PFSK-1 (cell line): ENCODE data around the gene SLC7A6OS.

Experiments
- FOXP2 ChIP-seq: optimal IDR thresholded peaks from 2 replicates; pipeline ENCODE3; 2011; ENCODE audit warnings: borderline replicate concordance, control low read depth, inconsistent platforms; ENCODE audit not compliant: insufficient read depth; ENCODE audit errors: extremely low read length, extremely low read depth
- POLR2AphosphoS5 ChIP-seq: IDR thresholded peaks from 2 replicates; pipeline ENCODE4 v1.6.1; 2012; ENCODE audit warnings: low read depth, mild to moderate bottlenecking, control low read depth, low read length, moderate library complexity
- SIN3A ChIP-seq: IDR thresholded peaks from 2 replicates; pipeline ENCODE4 v1.6.1; 2012; ENCODE audit warnings: mild to moderate bottlenecking, low read length, moderate library complexity, borderline replicate concordance; ENCODE audit not compliant: insufficient read depth
- TAF1 ChIP-seq: IDR thresholded peaks from 2 replicates; pipeline ENCODE4 v1.6.1; 2012; ENCODE audit warnings: low read length, control low read depth, borderline replicate concordance; ENCODE audit not compliant: insufficient read depth
- TF ChIP-seq, protein P1 (sequence below), 2 experiments: IDR thresholded peaks; 2 replicates each; pipeline versions ENCODE4 v1.6.1 to v1.8.0; 2011 to 2012; ENCODE audit warnings: low read depth in 2 of 2, low read length in 2 of 2, control low read depth in 1 of 2, inconsistent platforms in 1 of 2, mild to moderate bottlenecking in 1 of 2, moderate library complexity in 1 of 2; ENCODE audit not compliant: insufficient read depth in 1 of 2

Gene SLC7A6OS

DNA sequence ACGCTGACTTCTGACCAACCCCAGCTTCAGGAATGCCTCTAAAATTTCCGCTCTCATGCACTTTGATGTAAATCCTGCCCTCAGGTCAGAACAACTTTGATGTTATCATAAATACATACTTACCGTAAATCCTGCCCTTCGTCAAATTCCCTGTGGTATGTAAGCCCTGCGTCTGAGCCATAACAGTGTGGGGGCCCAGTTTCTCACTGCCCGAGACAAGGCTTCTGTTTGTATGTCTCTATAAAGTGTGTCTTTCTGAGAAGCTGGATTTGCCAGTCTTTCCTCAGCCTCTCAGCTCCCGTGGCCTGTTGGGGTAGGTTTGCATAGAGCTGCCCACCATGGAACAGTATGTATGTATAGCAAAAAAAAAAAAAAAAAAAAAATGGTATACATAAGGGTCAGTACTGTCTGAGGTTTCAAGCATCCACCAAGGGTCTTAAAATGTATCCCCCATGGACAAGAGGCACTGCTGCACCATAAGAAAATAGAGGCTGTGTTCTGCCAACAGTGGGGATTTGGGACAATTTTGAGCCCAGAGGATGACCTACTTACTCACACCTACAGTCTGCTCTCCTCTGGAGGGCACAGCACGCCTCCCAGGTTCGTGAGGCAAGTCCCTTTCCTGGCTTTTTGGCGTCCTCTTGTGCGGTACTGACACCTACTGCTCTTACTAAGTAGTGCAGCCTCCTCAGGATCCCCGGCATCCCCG is 17.6 kb upstream of the SLC7A6OS start:
- TF ChIP-seq FOXP2: peak; percentile 12
- TF ChIP-seq SIN3A: no peak
- TF ChIP-seq, protein P1, sequence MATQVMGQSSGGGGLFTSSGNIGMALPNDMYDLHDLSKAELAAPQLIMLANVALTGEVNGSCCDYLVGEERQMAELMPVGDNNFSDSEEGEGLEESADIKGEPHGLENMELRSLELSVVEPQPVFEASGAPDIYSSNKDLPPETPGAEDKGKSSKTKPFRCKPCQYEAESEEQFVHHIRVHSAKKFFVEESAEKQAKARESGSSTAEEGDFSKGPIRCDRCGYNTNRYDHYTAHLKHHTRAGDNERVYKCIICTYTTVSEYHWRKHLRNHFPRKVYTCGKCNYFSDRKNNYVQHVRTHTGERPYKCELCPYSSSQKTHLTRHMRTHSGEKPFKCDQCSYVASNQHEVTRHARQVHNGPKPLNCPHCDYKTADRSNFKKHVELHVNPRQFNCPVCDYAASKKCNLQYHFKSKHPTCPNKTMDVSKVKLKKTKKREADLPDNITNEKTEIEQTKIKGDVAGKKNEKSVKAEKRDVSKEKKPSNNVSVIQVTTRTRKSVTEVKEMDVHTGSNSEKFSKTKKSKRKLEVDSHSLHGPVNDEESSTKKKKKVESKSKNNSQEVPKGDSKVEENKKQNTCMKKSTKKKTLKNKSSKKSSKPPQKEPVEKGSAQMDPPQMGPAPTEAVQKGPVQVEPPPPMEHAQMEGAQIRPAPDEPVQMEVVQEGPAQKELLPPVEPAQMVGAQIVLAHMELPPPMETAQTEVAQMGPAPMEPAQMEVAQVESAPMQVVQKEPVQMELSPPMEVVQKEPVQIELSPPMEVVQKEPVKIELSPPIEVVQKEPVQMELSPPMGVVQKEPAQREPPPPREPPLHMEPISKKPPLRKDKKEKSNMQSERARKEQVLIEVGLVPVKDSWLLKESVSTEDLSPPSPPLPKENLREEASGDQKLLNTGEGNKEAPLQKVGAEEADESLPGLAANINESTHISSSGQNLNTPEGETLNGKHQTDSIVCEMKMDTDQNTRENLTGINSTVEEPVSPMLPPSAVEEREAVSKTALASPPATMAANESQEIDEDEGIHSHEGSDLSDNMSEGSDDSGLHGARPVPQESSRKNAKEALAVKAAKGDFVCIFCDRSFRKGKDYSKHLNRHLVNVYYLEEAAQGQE (IDR thresholded peaks at IDR 0.05; ENCODE audit: insufficient read depth in 1 of 2, low read depth in 2 of 2, low read length in 2 of 2): no peak
- TF ChIP-seq POLR2AphosphoS5: 0 out of 2 replicates have a peak, but pooled peaks have one; percentile 1

DNA sequence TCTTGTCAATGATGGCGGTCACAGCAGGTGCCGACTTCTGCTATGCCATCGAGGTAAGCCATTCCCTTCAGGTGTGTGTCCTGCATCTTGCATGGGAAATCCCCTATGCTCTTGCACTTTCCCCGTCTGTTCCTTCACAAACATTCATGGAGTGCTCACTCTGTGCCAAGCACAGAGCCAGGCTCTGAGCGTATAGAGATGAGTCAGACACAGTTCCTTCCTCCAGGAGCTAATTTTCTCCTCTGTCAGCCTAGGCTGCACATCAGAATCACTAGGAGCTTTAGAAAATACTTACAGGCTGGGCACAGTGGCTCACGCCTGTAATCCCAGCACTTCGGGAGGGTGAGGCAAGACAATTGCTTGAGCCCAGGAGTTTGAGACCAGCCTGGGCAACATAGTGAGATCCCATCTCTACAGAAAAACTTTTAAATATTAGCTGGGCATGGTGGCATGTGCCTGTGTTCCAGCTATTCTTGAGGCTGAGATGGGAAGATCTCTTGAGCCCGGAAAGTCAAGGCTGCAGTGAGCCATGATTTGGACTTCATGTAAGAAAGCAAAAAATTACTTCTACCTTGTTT is 14.1 kb upstream of the SLC7A6OS start:
- TF ChIP-seq SIN3A: no peak

DNA sequence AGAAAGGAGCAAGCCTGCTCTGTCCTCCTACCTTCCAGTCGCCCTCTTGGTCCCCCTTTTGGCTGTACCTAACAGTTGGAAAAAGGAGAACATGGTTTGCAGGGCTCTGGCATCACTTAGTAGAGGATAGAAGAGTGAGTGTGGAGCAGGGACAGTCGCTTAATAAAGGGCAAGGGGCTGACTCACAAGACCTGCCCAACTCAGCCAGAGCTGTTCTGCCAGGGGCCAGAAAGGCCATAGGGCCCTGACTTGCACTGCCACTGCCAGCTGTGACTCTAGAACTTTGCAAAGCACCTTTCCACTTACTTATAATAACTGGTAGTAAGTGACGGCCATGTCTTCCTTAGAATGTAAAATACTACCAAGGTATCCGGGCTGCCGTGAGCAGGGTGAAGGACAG is 13.6 kb upstream of the SLC7A6OS start:
- no peak for TF ChIP-seq FOXP2

DNA sequence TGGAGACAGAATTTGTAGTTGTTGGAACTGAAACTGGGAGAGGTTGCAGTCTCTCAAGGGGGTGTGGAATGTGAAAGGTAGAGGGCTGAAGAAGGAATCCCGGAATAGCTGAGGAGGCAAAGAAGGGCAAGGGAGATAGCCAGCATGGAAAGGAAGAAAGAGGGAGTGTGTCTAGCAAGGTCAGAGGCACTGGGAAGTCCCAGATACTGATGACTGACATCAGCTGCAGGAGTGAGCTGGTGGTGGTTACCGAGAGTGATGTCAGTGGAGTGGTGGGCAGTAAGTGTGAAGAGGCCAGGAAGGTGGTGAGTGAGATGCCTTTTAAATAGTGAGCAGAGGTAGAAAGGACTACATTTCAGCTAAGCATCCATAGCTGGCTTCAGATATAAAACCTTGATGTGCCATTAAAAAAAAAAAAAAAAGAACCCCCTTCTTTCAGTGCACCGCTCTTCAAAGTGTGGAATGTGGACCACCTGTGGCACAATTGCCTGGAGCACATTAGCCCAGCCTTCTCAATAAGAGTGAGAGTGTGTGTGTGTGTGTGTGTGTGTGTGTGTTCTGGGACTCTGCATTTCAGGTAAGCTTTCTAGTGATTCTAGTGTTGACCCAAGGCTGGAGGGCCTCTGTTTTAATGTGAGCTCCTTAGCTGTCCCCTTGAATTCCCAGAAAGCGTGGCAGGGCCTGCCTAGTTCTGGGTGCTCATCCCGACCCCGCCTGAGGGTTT is 8.6 kb upstream of the SLC7A6OS start:
- TF ChIP-seq POLR2AphosphoS5 (no peak), FOXP2 (no peak), TAF1 (no peak), SIN3A (no peak)
- TF ChIP-seq, protein P1 (IDR thresholded peaks at IDR 0.05; ENCODE audit: insufficient read depth in 1 of 2, low read depth in 2 of 2, low read length in 2 of 2): no peak

DNA sequence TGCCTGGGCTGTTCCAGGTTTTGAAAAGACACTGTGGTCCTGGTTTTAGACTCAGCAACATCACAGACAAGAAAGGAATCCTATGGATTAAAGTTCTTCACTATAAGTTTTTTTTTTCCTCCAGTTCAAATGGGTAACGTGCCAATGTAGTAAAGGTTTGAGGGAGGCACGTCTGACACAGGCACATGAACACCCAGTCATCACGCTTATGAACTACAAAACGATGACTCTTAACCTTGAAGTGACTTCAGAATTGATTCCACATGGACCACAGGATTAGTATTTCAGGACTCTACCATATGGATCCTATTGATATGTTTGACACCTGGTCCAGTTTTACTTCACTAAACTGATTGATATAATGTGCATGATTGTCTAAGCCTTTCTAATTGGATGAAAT is 2.4 kb upstream of the SLC7A6OS start:
- TF ChIP-seq POLR2AphosphoS5 (no peak), FOXP2 (no peak), TAF1 (no peak), SIN3A (no peak)
- TF ChIP-seq, protein P1 (IDR thresholded peaks at IDR 0.05; ENCODE audit: insufficient read depth in 1 of 2, low read depth in 2 of 2, low read length in 2 of 2): no peak

DNA sequence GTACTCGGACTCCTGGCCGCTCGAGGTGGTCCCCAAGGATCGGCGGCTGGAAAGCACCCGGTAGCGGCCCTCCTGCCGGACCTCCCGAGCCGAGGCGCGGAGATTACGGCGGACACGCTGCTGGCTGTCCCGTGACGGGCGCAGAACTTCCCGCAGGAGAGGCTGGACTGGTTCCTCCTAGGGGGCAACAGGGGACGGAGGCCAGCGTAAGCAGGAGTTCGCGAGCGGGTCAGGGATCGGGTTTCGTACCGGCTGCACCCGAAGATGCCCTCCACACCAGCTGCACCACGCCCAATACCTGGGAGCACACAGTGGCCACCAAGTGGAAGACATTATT is 341 bp downstream of the SLC7A6OS start:
- TF ChIP-seq SIN3A (no peak), FOXP2 (no peak), POLR2AphosphoS5 (no peak), TAF1 (no peak)
- TF ChIP-seq, protein P1 (IDR thresholded peaks at IDR 0.05; ENCODE audit: insufficient read depth in 1 of 2, low read depth in 2 of 2, low read length in 2 of 2): no peak
